H1 (cell line): ENCODE results near the gene COMMD2. TPM values are rescaled to one million over a fixed set of nuclear protein-coding genes. Genes with fewer than 3 reads are reported as not detected.

ENCODE experiments used
- PHF8 ChIP-seq: fragments of 200-600 bp; sonication (generic); conservative IDR thresholded peaks from 2 replicates; pipeline ENCODE4 v1.7.1; 2012; ENCODE audit warnings: low read depth, mild to moderate bottlenecking, inconsistent platforms, low read length, moderate library complexity
- polyA plus RNA-seq, 7 experiments: library from polyadenylated mRNA; depleted of rRNA in 3 of 7; stranded (reverse) in 5 of 7; unstranded in 2 of 7; fragments of >200 nt in 5 of 7; fragments of 200-250 nt in 2 of 7; gene quantifications; 1 replicate in 5 of 7; 2 replicates in 1 of 7; 4 replicates in 1 of 7; pipeline versions ENCODE4 v1.2.1 to v1.2.3, GENCODE V29; 2011 to 2013; ENCODE audit warnings: missing spikeins in 2 of 7, mixed read lengths in 2 of 7
- total RNA-seq: library from RNA; stranded (reverse); fragmentation: NEBNext Ultra II Directional; extraction: Animal tissue kit (Norgen Biotek cat#: 25700); gene quantifications from 2 replicates; pipeline ENCODE4 v1.2.1, GENCODE V29; 2021

COMMD2 gene
- total and polyA plus RNA-seq, 2 of the 8 experiments (the other 6 are each of a cell fraction or from before 2014, with no cell fraction given): 20.2 to 57.2 TPM

GRCh38 chr3:149744606-149745005 lies 7.7 kb downstream of the COMMD2 start (continued):
- no peak for TF ChIP-seq PHF8
- TF ChIP-seq, all 59 proteins: peak for 0
